HEK293 (cell line): Measurements from ENCODE around the gene PGGHG.

Source experiments
- CTCF ChIA-PET: fragments of 350-600 bp; formaldehyde crosslinking; extraction: SDS; loops from one replicate; lab custom pipeline; 2021; ENCODE audit warnings: antibody characterized with exemption; lab: Yijun Ruan, JAX
- POLR2A ChIA-PET: fragments of 300-600 bp; formaldehyde crosslinking; extraction: SDS; loops from one replicate; lab custom pipeline; 2020; ENCODE audit warnings: antibody characterized with exemption, inconsistent platforms; lab: Yijun Ruan, JAX
- H3K27ac ChIP-seq: fragments of 200-500 bp; sonication (Bioruptor generic); 2 replicates; pipeline ENCODE4 v1.5.1; 2014; ENCODE audit warnings: low read depth, low read length, control low read depth, inconsistent platforms; ENCODE audit errors: extremely low read depth
- H3K36me3 ChIP-seq, 2 experiments: fragments of 200-500 bp in 1 of 2; sonication (Bioruptor generic) in 1 of 2; 1 replicate in 1 of 2; 2 replicates in 1 of 2; pipeline ENCODE4 v1.5.1; 2014 to 2017; ENCODE audit warnings: inconsistent platforms in 2 of 2, low read length in 2 of 2; ENCODE audit not compliant: control insufficient read depth in 2 of 2, insufficient read depth in 1 of 2
- H3K4me1 ChIP-seq: fragments of 200-500 bp; sonication (Bioruptor generic); 2 replicates; pipeline ENCODE4 v1.5.1; 2014; ENCODE audit warnings: mild to moderate bottlenecking, low read length, inconsistent platforms; ENCODE audit not compliant: control insufficient read depth, insufficient read depth
- H3K4me3 ChIP-seq: 2 replicates; pipeline ENCODE4 v1.5.1; 2011; ENCODE audit warnings: low read depth, mild to moderate bottlenecking, control low read depth, low read length, moderate library complexity
- H3K9me3 ChIP-seq: fragments of 200-500 bp; sonication (Bioruptor generic); 2 replicates; pipeline ENCODE4 v1.5.1; 2014; ENCODE audit warnings: low read depth, low read length, inconsistent platforms; ENCODE audit not compliant: control insufficient read depth, insufficient read depth
- BCL11B ChIP-seq: fragments of 450-650 bp; formaldehyde crosslinking; IDR thresholded peaks from 2 replicates; pipeline ENCODE4 v1.5.1; 2016; ENCODE audit warnings: low read depth, missing biosample characterization, missing genetic modification characterization
- ELK4 ChIP-seq: IDR thresholded peaks from 2 replicates; pipeline ENCODE4 v1.6.1; 2011; ENCODE audit warnings: mild to moderate bottlenecking, low read depth, low read length, borderline replicate concordance
- FEZF1 ChIP-seq: fragments of 450-650 bp; formaldehyde crosslinking; IDR thresholded peaks from 2 replicates; pipeline ENCODE4 v1.5.1; 2016; ENCODE audit warnings: missing biosample characterization, missing genetic modification characterization
- GFI1B ChIP-seq: fragments of 450-650 bp; formaldehyde crosslinking; IDR thresholded peaks from 2 replicates; pipeline ENCODE4 v1.5.1; 2016; ENCODE audit warnings: missing biosample characterization, missing genetic modification characterization
- GLI4 ChIP-seq: fragments of 450-650 bp; formaldehyde crosslinking; IDR thresholded peaks from 2 replicates; pipeline ENCODE4 v1.5.1; 2016; ENCODE audit warnings: missing biosample characterization, missing genetic modification characterization
- GLIS1 ChIP-seq: fragments of 450-650 bp; formaldehyde crosslinking; IDR thresholded peaks from 2 replicates; pipeline ENCODE4 v1.5.1; 2016; ENCODE audit warnings: missing biosample characterization, missing genetic modification characterization
- IKZF3 ChIP-seq: fragments of 450-650 bp; IDR thresholded peaks from 2 replicates; pipeline ENCODE4 v1.5.0; 2018; ENCODE audit warnings: missing biosample characterization, mild to moderate bottlenecking, missing genetic modification characterization, moderate library complexity
- KLF17 ChIP-seq: fragments of 450-650 bp; formaldehyde crosslinking; IDR thresholded peaks from 2 replicates; pipeline ENCODE4 v1.5.1; 2016; ENCODE audit warnings: missing biosample characterization, missing genetic modification characterization
- OSR2 ChIP-seq: fragments of 450-650 bp; formaldehyde crosslinking; IDR thresholded peaks from 2 replicates; pipeline ENCODE4 v1.5.1; 2016; ENCODE audit warnings: missing biosample characterization, missing genetic modification characterization
- SP2 ChIP-seq: fragments of 450-650 bp; formaldehyde crosslinking; IDR thresholded peaks from 2 replicates; pipeline ENCODE4 v1.5.1; 2016; ENCODE audit warnings: missing biosample characterization, missing genetic modification characterization
- YY2 ChIP-seq: fragments of 450-650 bp; formaldehyde crosslinking; IDR thresholded peaks from 2 replicates; pipeline ENCODE4 v1.5.1; 2016; ENCODE audit warnings: missing biosample characterization, missing genetic modification characterization
- ZBTB10 ChIP-seq: fragments of 450-650 bp; formaldehyde crosslinking; IDR thresholded peaks from 2 replicates; pipeline ENCODE4 v1.5.1; 2016; ENCODE audit warnings: missing biosample characterization, missing genetic modification characterization
- ZBTB7A ChIP-seq: fragments of 450-650 bp; formaldehyde crosslinking; IDR thresholded peaks from 2 replicates; pipeline ENCODE4 v1.5.1; 2016; ENCODE audit warnings: low read depth, missing biosample characterization, missing genetic modification characterization
- ZFP69B ChIP-seq: fragments of 450-650 bp; formaldehyde crosslinking; IDR thresholded peaks from 2 replicates; pipeline ENCODE4 v1.5.1; 2016; ENCODE audit warnings: missing biosample characterization, missing genetic modification characterization
- ZNF16 ChIP-seq: fragments of 450-650 bp; formaldehyde crosslinking; IDR thresholded peaks from 2 replicates; pipeline ENCODE4 v1.5.1; 2016; ENCODE audit warnings: low read depth, missing biosample characterization, missing genetic modification characterization
- ZNF175 ChIP-seq: fragments of 450-650 bp; formaldehyde crosslinking; IDR thresholded peaks from 2 replicates; pipeline ENCODE4 v1.5.1; 2016; ENCODE audit warnings: missing biosample characterization, missing genetic modification characterization
- ZNF23 ChIP-seq: fragments of 450-650 bp; formaldehyde crosslinking; IDR thresholded peaks from 2 replicates; pipeline ENCODE4 v1.5.1; 2016; ENCODE audit warnings: missing biosample characterization, missing genetic modification characterization, borderline replicate concordance
- ZNF324 ChIP-seq: fragments of 450-650 bp; formaldehyde crosslinking; IDR thresholded peaks from 2 replicates; pipeline ENCODE4 v1.5.1; 2016; ENCODE audit warnings: missing biosample characterization, missing genetic modification characterization
- ZNF341 ChIP-seq: fragments of 450-650 bp; formaldehyde crosslinking; IDR thresholded peaks from 2 replicates; pipeline ENCODE4; 2016; ENCODE audit warnings: low read depth, missing biosample characterization, missing genetic modification characterization
- ZNF366 ChIP-seq: fragments of 450-650 bp; formaldehyde crosslinking; conservative IDR thresholded peaks from 2 replicates; pipeline ENCODE4 v1.5.1; 2016; ENCODE audit warnings: missing biosample characterization, missing genetic modification characterization
- ZNF37A ChIP-seq: fragments of 450-650 bp; IDR thresholded peaks from 2 replicates; pipeline ENCODE4 v1.5.1; 2018; ENCODE audit warnings: missing biosample characterization, missing genetic modification characterization
- ZNF423 ChIP-seq: fragments of 450-650 bp; formaldehyde crosslinking; IDR thresholded peaks from 2 replicates; pipeline ENCODE4 v1.5.1; 2016; ENCODE audit warnings: missing biosample characterization, missing genetic modification characterization
- ZNF426 ChIP-seq: fragments of 450-650 bp; formaldehyde crosslinking; IDR thresholded peaks from 2 replicates; pipeline ENCODE4 v1.5.1; 2017; ENCODE audit warnings: missing biosample characterization, missing genetic modification characterization, mild to moderate bottlenecking, inconsistent platforms, moderate library complexity
- ZNF48 ChIP-seq: fragments of 450-650 bp; formaldehyde crosslinking; IDR thresholded peaks from 2 replicates; pipeline ENCODE4 v1.5.1; 2016; ENCODE audit warnings: missing biosample characterization, missing genetic modification characterization
- ZNF548 ChIP-seq: fragments of 450-650 bp; formaldehyde crosslinking; IDR thresholded peaks from 2 replicates; pipeline ENCODE4 v1.5.1; 2016; ENCODE audit warnings: missing biosample characterization, missing genetic modification characterization
- ZNF629 ChIP-seq: fragments of 450-650 bp; formaldehyde crosslinking; IDR thresholded peaks from 2 replicates; pipeline ENCODE4 v1.5.1; 2017; ENCODE audit warnings: missing biosample characterization, missing genetic modification characterization
- ZNF701 ChIP-seq: fragments of 450-650 bp; formaldehyde crosslinking; IDR thresholded peaks from 2 replicates; pipeline ENCODE4 v1.5.1; 2016; ENCODE audit warnings: missing biosample characterization, missing genetic modification characterization
- ZNF785 ChIP-seq: fragments of 450-650 bp; formaldehyde crosslinking; IDR thresholded peaks from 2 replicates; pipeline ENCODE4 v1.5.1; 2016; ENCODE audit warnings: missing biosample characterization, missing genetic modification characterization
- ZNF792 ChIP-seq: fragments of 450-650 bp; formaldehyde crosslinking; IDR thresholded peaks from 2 replicates; pipeline ENCODE4 v1.5.1; 2016; ENCODE audit warnings: missing biosample characterization, missing genetic modification characterization
- ZSCAN16 ChIP-seq: fragments of 450-650 bp; formaldehyde crosslinking; IDR thresholded peaks from 2 replicates; pipeline ENCODE4 v1.5.1; 2016; ENCODE audit warnings: missing biosample characterization, missing genetic modification characterization
- ZSCAN23 ChIP-seq: fragments of 450-650 bp; formaldehyde crosslinking; IDR thresholded peaks from 2 replicates; pipeline ENCODE4 v1.5.1; 2016; ENCODE audit warnings: missing biosample characterization, missing genetic modification characterization

Gene PGGHG

GRCh38 chr11:244376-244775, 44.5 kb upstream of the PGGHG start:
- H3K27ac ChIP-seq = no peak overlapping the region
- H3K9me3 ChIP-seq = no peaks in the 10 kb centered on the region
- TF ChIP-seq GLI4 (tag by site-specific recombination) (no peak), ZNF324 (tag by site-specific recombination) (no peak), ZNF785 (tag by site-specific recombination) (no peak)
- H3K36me3 ChIP-seq = peaks cover 9 to 95% of the 10 kb centered on the region in 2 experiments
- H3K4me1 ChIP-seq = no peaks in the 10 kb centered on the region
- POLR2A ChIA-PET = interaction anchor here (0.6 to 0.9 kb wide), 2 partner anchors 65 to 110 kb away, joined by 5 to 6 read pairs; no protein-coding TSS in a partner anchor
- CTCF ChIA-PET = no interaction called here
- H3K4me3 ChIP-seq = no peak overlapping the region

- Histone ChIP-seq H3K9me3 (no peaks in the 10 kb centered on the region), H3K27ac (no peak overlapping the region), H3K36me3 (peaks cover 5 to 95% of the 10 kb centered on the region in 2 experiments), H3K4me1 (no peaks in the 10 kb centered on the region), H3K4me3 (no peak overlapping the region)
- TF ChIP-seq ZNF175 (tag by site-specific recombination) (no peak), ZNF48 (tag by site-specific recombination) (no peak), ZNF37A (tag by site-specific recombination) (no peak), GLIS1 (no peak), FEZF1 (no peak), ZBTB7A (tag by site-specific recombination) (no peak), ZNF341 (no peak), ZNF23 (tag by site-specific recombination) (no peak), ELK4 (no peak), ZNF792 (tag by site-specific recombination) (no peak), ZNF16 (tag by site-specific recombination) (no peak), IKZF3 (no peak), KLF17 (tag by site-specific recombination) (no peak)
- CTCF ChIA-PET = interaction anchor here (1.3 to 3.7 kb wide), 3 partner anchors 10 to 57 kb away, joined by 5 to 30 read pairs (median 28); partner anchors contain the start of genes IFITM2 and NLRP6
- POLR2A ChIA-PET = interaction anchor here (1.0 kb wide), 1 partner anchor 42 kb away, joined by 3 read pairs; the partner anchor contains the start of genes BET1L and RIC8A
These were observed 39.9 kb upstream of the PGGHG start for GRCh38 chr11:249062-249461.

GRCh38 chr11:250274-250673, 38.7 kb upstream of the PGGHG start:
- ChIA-PET CTCF (interaction anchor here (0.6 to 3.7 kb wide), 35 partner anchors 9 to 207 kb away, joined by 3 to 35 read pairs (median 6); partner anchors contain the start of genes BET1L, IFITM2, NLRP6 and PGGHG), POLR2A (interaction anchor here (1.1 kb wide), 1 partner anchor 43 kb away, joined by 4 read pairs; the partner anchor contains the start of genes BET1L and RIC8A)
- H3K27ac ChIP-seq = no peak overlapping the region
- no peaks in the 10 kb centered on the region for H3K9me3 ChIP-seq
- no peak overlapping the region for H3K4me3 ChIP-seq
- no peak for TF ChIP-seq ZNF629 (tag by site-specific recombination)
- no peak for TF ChIP-seq ZBTB10 (tag by site-specific recombination)
- TF ChIP-seq OSR2 = no peak
- no peak for TF ChIP-seq SP2 (tag by site-specific recombination)
- no peak for TF ChIP-seq ZNF548
- no peak for TF ChIP-seq GFI1B (tag by site-specific recombination)
- TF ChIP-seq ZSCAN23 (tag by site-specific recombination) = no peak
- TF ChIP-seq BCL11B (tag by site-specific recombination) = no peak
- TF ChIP-seq ZNF701 (tag by site-specific recombination) = no peak
- TF ChIP-seq ZNF366 (tag by site-specific recombination) = no peak
- TF ChIP-seq ZSCAN16 = no peak
- no peak for TF ChIP-seq ZFP69B (tag by site-specific recombination)
- no peak for TF ChIP-seq ZNF426 (tag by site-specific recombination)
- no peak for TF ChIP-seq ZNF423 (tag by site-specific recombination)
- no peak for TF ChIP-seq YY2
- peaks cover 5 to 84% of the 10 kb centered on the region in 2 experiments for H3K36me3 ChIP-seq
- H3K4me1 ChIP-seq = no peaks in the 10 kb centered on the region
